ENCODE data around the gene DLG5. TPM values are rescaled to one million over a fixed set of nuclear protein-coding genes. Genes with fewer than 3 reads are reported as not detected.

DLG5 gene
- total and polyA plus RNA-seq, 2 donors (not counting 1 experiment from before 2014, with no cell fraction given): 0.51 to 0.54 TPM

- no peaks in the 10 kb centered on the region for H3K4me1 Mint-ChIP-seq
- POLR2A ChIA-PET: no interaction called here
- Histone ChIP-seq H4K20me1 (ENCODE audit: control insufficient read depth, insufficient read depth, low read length, poor library complexity, severe bottlenecking) (no peaks in the 10 kb centered on the region), H3K9me3 (ENCODE audit: control extremely low read depth in 1 of 3, control insufficient read depth in 2 of 3, insufficient read depth in 1 of 3, low read length in 2 of 3) (no peaks in the 10 kb centered on the region), H2AFZ (ENCODE audit: insufficient read depth, low read depth, low read length, poor library complexity, severe bottlenecking) (no peak overlapping the region), H3K4me1 (ENCODE audit: control insufficient read depth in 2 of 2, insufficient read depth in 2 of 2, low read length in 2 of 2) (no peaks in the 10 kb centered on the region), H3K27ac (ENCODE audit: low read length in 2 of 2) (no peak overlapping the region), H3K36me3 (replicated peaks in 1 of 2; ENCODE audit: control extremely low read depth in 1 of 2, control insufficient read depth in 1 of 2, extremely low read depth in 1 of 2, insufficient read depth in 2 of 2, low read length in 1 of 2) (no peaks in the 10 kb centered on the region), H3K4me2 (replicated peaks; ENCODE audit: low read depth, low read length, poor library complexity, severe bottlenecking) (no peak overlapping the region), H3K4me3 (ENCODE audit: control extremely low read depth in 1 of 5, extremely low read depth in 1 of 5, insufficient read depth in 1 of 5, low read depth in 2 of 5, low read length in 4 of 5) (no peak overlapping the region), H3K27me3 (replicated peaks in 1 of 4; ENCODE audit: control extremely low read depth in 1 of 4, control insufficient read depth in 3 of 4, insufficient read depth in 4 of 4, low read length in 3 of 4) (peaks cover 0 to 8% (median 0%) of the 10 kb centered on the region in 4 experiments), H3K9ac (ENCODE audit: low read length) (no peak overlapping the region), H3K79me2 (ENCODE audit: control insufficient read depth, insufficient read depth, low read length) (no peaks in the 10 kb centered on the region)
- TF ChIP-seq EZH2 (IDR thresholded peaks at IDR 0.05; ENCODE audit: borderline replicate concordance, insufficient read depth, low read depth, low read length, poor library complexity, severe bottlenecking): no peak
- TF ChIP-seq CTCF (IDR thresholded peaks at IDR 0.05): no peak
- no peak overlapping the region for H3K4me3 Mint-ChIP-seq
- intact Hi-C loops (cut with micrococcal nuclease): no loop called here
- H3K27ac Mint-ChIP-seq: no peak overlapping the region
- no peak for ATAC-seq (ENCODE audit: low read depth)
- CTCF ChIA-PET: interaction anchor here (0.7 kb wide), 1 partner anchor 31 kb away, joined by 3 read pairs; no protein-coding TSS in a partner anchor
- DNase-seq: no peak
- peaks cover 19% of the 10 kb centered on the region for H3K27me3 Mint-ChIP-seq
- no peaks in the 10 kb centered on the region for H3K9me3 Mint-ChIP-seq (ENCODE audit: insufficient read depth)
- 96% methylated on average over 3 of the region's 7 CpGs for whole genome bisulfite sequencing (ENCODE audit: insufficient coverage)
These were observed 14.9 kb downstream of the DLG5 start for GRCh38 chr10:77911535-77912123.

- Histone ChIP-seq H3K4me2 (replicated peaks; ENCODE audit: low read depth, low read length, poor library complexity, severe bottlenecking) (no peak overlapping the region), H3K4me1 (ENCODE audit: control insufficient read depth in 2 of 2, insufficient read depth in 2 of 2, low read length in 2 of 2) (no peaks in the 10 kb centered on the region), H3K9me3 (ENCODE audit: control extremely low read depth in 1 of 3, control insufficient read depth in 2 of 3, insufficient read depth in 1 of 3, low read length in 2 of 3) (no peaks in the 10 kb centered on the region), H3K9ac (ENCODE audit: low read length) (no peak overlapping the region), H3K36me3 (replicated peaks in 1 of 2; ENCODE audit: control extremely low read depth in 1 of 2, control insufficient read depth in 1 of 2, extremely low read depth in 1 of 2, insufficient read depth in 2 of 2, low read length in 1 of 2) (no peaks in the 10 kb centered on the region), H3K4me3 (ENCODE audit: control extremely low read depth in 1 of 5, extremely low read depth in 1 of 5, insufficient read depth in 1 of 5, low read depth in 2 of 5, low read length in 4 of 5) (no peak overlapping the region), H3K27me3 (replicated peaks in 1 of 4; ENCODE audit: control extremely low read depth in 1 of 4, control insufficient read depth in 3 of 4, insufficient read depth in 4 of 4, low read length in 3 of 4) (peaks cover 0 to 8% (median 0%) of the 10 kb centered on the region in 4 experiments), H3K27ac (ENCODE audit: low read length in 2 of 2) (no peak overlapping the region), H4K20me1 (ENCODE audit: control insufficient read depth, insufficient read depth, low read length, poor library complexity, severe bottlenecking) (no peaks in the 10 kb centered on the region), H2AFZ (ENCODE audit: insufficient read depth, low read depth, low read length, poor library complexity, severe bottlenecking) (no peak overlapping the region), H3K79me2 (ENCODE audit: control insufficient read depth, insufficient read depth, low read length) (no peaks in the 10 kb centered on the region)
- peaks cover 19% of the 10 kb centered on the region for H3K27me3 Mint-ChIP-seq
- ChIA-PET CTCF (interaction anchor here (0.7 kb wide), 1 partner anchor 30 kb away, joined by 3 read pairs; no protein-coding TSS in a partner anchor), POLR2A (no interaction called here)
- intact Hi-C loops (cut with micrococcal nuclease): no loop called here
- H3K27ac Mint-ChIP-seq: no peak overlapping the region
- ATAC-seq (ENCODE audit: low read depth): no peak
- DNase-seq: no peak
- H3K4me3 Mint-ChIP-seq: no peak overlapping the region
- 94% methylated on average over 5 of the region's 8 CpGs for WGBS (ENCODE audit: insufficient coverage)
- no peaks in the 10 kb centered on the region for H3K4me1 Mint-ChIP-seq
- H3K9me3 Mint-ChIP-seq (ENCODE audit: insufficient read depth): no peaks in the 10 kb centered on the region
- TF ChIP-seq EZH2 (IDR thresholded peaks at IDR 0.05; ENCODE audit: borderline replicate concordance, insufficient read depth, low read depth, low read length, poor library complexity, severe bottlenecking) (no peak), CTCF (IDR thresholded peaks at IDR 0.05) (no peak)
These were observed 15.9 kb downstream of the DLG5 start for GRCh38 chr10:77910524-77911145.
